Thoracic aorta (tissue), 2 donors: ENCODE data around the gene DGKD. TPM values are rescaled to one million over a fixed set of nuclear protein-coding genes. Genes with fewer than 3 reads are reported as not detected.

Experiments
- ATAC-seq: fragments of 150-250 bp; one replicate; pipeline ENCODE4 v1.8.0; 2017; ENCODE audit warnings: low read depth; ENCODE audit not compliant: insufficient number of reproducible peaks, low FRiP score
- DNase-seq: peaks from one replicate; pipeline ENCODE4 v3.0.0-alpha.2; 2020; ENCODE audit warnings: low spot score
- H3K27ac ChIP-seq, 2 donors: fragments of 200-600 bp; sonication (generic); 1 replicate in 1 of 2; 2 replicates in 1 of 2; pipeline ENCODE4 v1.5.1; 2016; ENCODE audit warnings: mild to moderate bottlenecking in 2 of 2, moderate library complexity in 2 of 2
- H3K27me3 ChIP-seq: fragments of 200-600 bp; sonication (generic); replicated peaks from 2 replicates; pipeline ENCODE4 v1.6.0; 2016; ENCODE audit warnings: mild to moderate bottlenecking; ENCODE audit not compliant: insufficient read depth
- H3K36me3 ChIP-seq: fragments of 200-600 bp; sonication (generic); one replicate; pipeline ENCODE4 v1.5.1; 2016
- H3K4me1 ChIP-seq, 2 donors: fragments of 200-600 bp; sonication (generic); 1 replicate in 1 of 2; 2 replicates in 1 of 2; pipeline versions ENCODE4 v1.5.1 to v1.6.0; 2016; ENCODE audit warnings: low read depth in 2 of 2, mild to moderate bottlenecking in 1 of 2; ENCODE audit not compliant: control insufficient read depth in 1 of 2
- H3K4me3 ChIP-seq: fragments of 200-600 bp; sonication (generic); 2 replicates; pipeline ENCODE4 v1.5.1; 2016; ENCODE audit warnings: mild to moderate bottlenecking
- H3K9me3 ChIP-seq: fragments of 200-600 bp; sonication (generic); 2 replicates; pipeline ENCODE4 v1.5.1; 2016
- CTCF ChIP-seq: fragments of 200-600 bp; sonication (generic); IDR thresholded peaks from one replicate; pipeline ENCODE4 v1.5.1; 2019; ENCODE audit warnings: antibody characterized with exemption
- total RNA-seq, 2 donors: library from RNA; depleted of rRNA; stranded (reverse); fragments of >200 nt; gene quantifications; one replicate each; pipeline versions ENCODE4 v1.1.0 to v1.2.3, GENCODE V29; 2016

The DGKD gene
- total RNA-seq, 2 donors from 2014 or later = 47.3 to 47.9 TPM

- ATAC-seq (no peak), DNase-seq (no peak)
- no peaks in the 10 kb centered on the region for H3K4me1 ChIP-seq
- H3K4me3 ChIP-seq = no peak overlapping the region
- no peaks in the 10 kb centered on the region for H3K9me3 ChIP-seq
- TF ChIP-seq CTCF = no peak
- no peaks in the 10 kb centered on the region for H3K27me3 ChIP-seq
- peaks cover 27% of the 10 kb centered on the region for H3K36me3 ChIP-seq
- no peak overlapping the region for H3K27ac ChIP-seq
Observed at GRCh38 chr2:233442028-233442310, 87.7 kb downstream of the DGKD start.

- Histone ChIP-seq H3K27ac (no peak overlapping the region), H3K9me3 (no peaks in the 10 kb centered on the region), H3K36me3 (peaks cover 27% of the 10 kb centered on the region), H3K4me3 (no peak overlapping the region), H3K27me3 (no peaks in the 10 kb centered on the region), H3K4me1 (peaks cover 0 to 5% of the 10 kb centered on the region in 2 donors)
- TF ChIP-seq CTCF = peak; percentile 89
- ATAC-seq (no peak), DNase-seq (peak; percentile 33)
Observed at GRCh38 chr2:233443511-233444183, 89.4 kb downstream of the DGKD start.

- H3K27ac ChIP-seq = no peak overlapping the region
- TF ChIP-seq CTCF = no peak
- no peak overlapping the region for H3K4me3 ChIP-seq
- no peaks in the 10 kb centered on the region for H3K27me3 ChIP-seq
- H3K36me3 ChIP-seq = peaks cover 28% of the 10 kb centered on the region
- DNase-seq = no peak
- H3K4me1 ChIP-seq = peaks cover 0 to 5% of the 10 kb centered on the region in 2 donors
- ATAC-seq = no peak
- H3K9me3 ChIP-seq = no peaks in the 10 kb centered on the region
Observed at GRCh38 chr2:233444501-233444900, 90.2 kb downstream of the DGKD start.

GRCh38 chr2:233445152-233445830 lies 91.0 kb downstream of the DGKD start:
- peaks cover 0 to 5% of the 10 kb centered on the region in 2 donors for H3K4me1 ChIP-seq
- H3K36me3 ChIP-seq = peaks cover 35% of the 10 kb centered on the region
- no peak overlapping the region for H3K4me3 ChIP-seq
- DNase-seq (no peak), ATAC-seq (no peak)
- H3K27me3 ChIP-seq = no peaks in the 10 kb centered on the region
- TF ChIP-seq CTCF = no peak
- no peaks in the 10 kb centered on the region for H3K9me3 ChIP-seq
- H3K27ac ChIP-seq = no peak overlapping the region

GRCh38 chr2:233446121-233446520 lies 91.8 kb downstream of the DGKD start:
- Histone ChIP-seq H3K36me3 (peaks cover 43% of the 10 kb centered on the region), H3K4me1 (peaks cover 0 to 5% of the 10 kb centered on the region in 2 donors), H3K4me3 (no peak overlapping the region), H3K27ac (no peak overlapping the region), H3K27me3 (no peaks in the 10 kb centered on the region), H3K9me3 (no peaks in the 10 kb centered on the region)
- DNase-seq = no peak
- no peak for ATAC-seq
- TF ChIP-seq CTCF = no peak
